Stimulated activated CD4-positive, alpha-beta T cell treated with anti-CD3 and anti-CD28 coated beads, Interleukin-12 subunit alpha, Interleukin-12 subunit beta, amount 100 ng/mL, for 24 hours (primary cell): ENCODE measurements around the gene STK26.
"Not testable (repeated sequence)": the region's sequence is repeated elsewhere in the genome, so short reads cannot be mapped to it uniquely, and the experiment has no call there.

ENCODE experiments used
- DNase-seq, 2 experiments: peaks; one replicate each; pipeline ENCODE4 v3.0.0-alpha.2; 2020; ENCODE audit warnings: low read depth in 2 of 2

Gene STK26

DNA sequence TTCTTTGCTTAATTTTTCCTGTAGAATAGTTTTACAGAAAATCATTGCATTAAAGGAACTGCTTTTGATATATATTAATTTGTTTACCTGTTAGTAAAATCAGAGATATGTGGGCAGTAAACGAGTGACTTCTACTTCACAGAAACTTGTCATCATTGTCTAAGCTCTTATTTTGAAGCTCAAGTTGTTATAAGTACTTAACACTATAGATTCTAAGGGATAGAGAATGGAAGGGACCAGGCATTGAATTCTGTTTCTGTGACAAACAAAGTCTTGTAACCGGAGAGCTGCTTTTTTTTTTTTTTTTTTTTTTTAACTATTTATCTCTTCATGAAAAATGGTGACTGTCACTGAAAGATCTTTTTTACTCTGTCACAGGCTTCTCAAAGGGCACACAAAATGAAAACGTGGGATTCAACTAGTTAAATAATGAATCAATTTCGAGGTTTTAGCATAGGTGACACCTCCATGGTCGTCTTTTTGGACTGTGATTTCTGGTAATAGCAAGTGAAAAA, 14.4 kb downstream of the STK26 start:
- DNase-seq, result no peak

DNA sequence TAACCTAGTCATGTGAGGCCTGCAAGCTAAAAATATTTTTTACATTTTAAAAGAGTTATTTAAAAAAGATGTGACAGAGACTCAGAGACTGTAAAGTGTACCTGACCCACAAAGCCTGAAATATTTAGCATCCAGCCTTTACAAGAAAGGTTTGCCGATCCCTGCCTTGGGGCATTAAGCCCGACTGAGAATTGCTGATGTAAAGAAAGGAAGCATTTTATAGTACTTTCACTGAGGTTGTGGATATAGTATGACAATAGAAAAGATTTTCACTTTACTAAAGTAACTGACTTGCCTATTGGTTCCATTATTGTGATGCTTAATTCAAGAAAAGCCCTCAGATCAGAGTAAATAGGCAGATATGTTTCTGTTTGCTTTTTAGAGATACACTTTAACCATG, 17.0 kb downstream of the STK26 start:
- DNase-seq, result no peak

GRCh38 chrX:132041015-132041414, 17.9 kb downstream of the STK26 start:
- no peak for DNase-seq

- DNase-seq, result no peak
Measured at GRCh38 chrX:132043977-132044376, 20.9 kb downstream of the STK26 start.

GRCh38 chrX:132044953-132045352, 21.9 kb downstream of the STK26 start:
- DNase-seq, result no peak

GRCh38 chrX:132045456-132045855, 22.4 kb downstream of the STK26 start:
- DNase-seq, result no peak

GRCh38 chrX:132046533-132046932, 23.4 kb downstream of the STK26 start:
- DNase-seq, result no peak

GRCh38 chrX:132051778-132052177, 28.7 kb downstream of the STK26 start:
- not testable (repeated sequence) for DNase-seq

- no peak for DNase-seq
Measured at GRCh38 chrX:132058050-132058449, 34.9 kb downstream of the STK26 start.

DNA sequence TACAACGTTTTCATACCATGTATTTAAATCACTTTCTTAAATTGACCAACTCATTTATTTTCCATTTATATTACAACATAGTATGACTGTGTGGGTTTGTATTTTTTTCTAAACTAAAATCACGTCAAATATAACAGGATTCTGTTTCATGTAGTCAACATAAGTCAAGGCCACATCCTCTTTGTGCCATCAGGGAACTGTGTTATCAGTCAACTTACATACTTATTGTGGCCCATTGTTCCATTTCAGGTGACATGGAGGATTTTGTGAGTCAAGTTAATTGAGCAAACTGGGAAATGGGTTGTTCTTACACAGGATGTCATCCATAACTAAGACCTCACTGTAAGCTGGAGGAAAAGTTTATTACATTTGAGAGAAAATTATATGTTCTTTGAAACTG, 35.9 kb downstream of the STK26 start:
- no peak for DNase-seq

DNA sequence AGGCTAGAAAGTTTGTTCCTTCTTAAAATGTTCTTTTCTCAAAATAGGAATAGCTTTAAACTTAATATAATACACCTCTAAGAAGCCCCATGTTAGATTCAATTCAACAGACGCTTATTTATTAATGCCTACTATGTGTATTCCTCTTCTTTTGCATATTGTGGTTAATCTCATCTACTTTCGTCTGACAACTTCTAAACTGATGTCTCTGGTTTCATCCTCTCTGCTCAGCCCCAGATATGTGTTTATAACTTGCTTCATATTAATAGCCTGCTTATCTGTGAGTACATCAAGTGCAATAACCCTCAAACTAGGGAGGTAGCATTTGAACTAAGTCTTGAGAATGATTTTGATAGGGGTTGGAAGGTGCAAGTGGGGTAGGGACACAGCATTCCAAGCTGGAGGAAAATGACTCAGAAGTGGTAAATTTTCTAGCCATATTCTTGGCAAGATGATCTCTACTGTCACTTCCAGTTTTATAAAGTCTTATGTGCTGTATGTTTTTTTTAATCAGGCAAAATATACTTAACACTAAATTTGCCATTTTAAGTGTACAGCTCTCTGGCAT, 37.0 kb downstream of the STK26 start:
- no peak for DNase-seq

DNA sequence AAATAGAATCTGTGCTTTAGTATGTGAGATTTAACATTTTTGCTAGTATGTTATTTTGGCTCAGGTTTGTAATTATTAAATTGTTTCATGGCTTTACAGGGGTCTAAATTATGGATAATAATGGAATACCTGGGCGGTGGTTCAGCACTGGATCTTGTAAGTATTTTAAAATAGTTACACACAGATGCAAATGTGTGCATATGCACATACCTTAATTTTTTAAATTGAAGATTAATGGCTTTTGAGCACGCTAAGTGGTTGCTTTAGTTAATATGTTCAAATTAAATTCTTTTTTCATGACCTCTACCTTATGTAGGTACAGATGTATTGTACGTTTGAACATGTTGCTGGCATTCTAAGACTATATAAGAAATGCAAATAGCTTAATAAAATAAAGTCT, 40.2 kb downstream of the STK26 start:
- no peak for DNase-seq

DNA sequence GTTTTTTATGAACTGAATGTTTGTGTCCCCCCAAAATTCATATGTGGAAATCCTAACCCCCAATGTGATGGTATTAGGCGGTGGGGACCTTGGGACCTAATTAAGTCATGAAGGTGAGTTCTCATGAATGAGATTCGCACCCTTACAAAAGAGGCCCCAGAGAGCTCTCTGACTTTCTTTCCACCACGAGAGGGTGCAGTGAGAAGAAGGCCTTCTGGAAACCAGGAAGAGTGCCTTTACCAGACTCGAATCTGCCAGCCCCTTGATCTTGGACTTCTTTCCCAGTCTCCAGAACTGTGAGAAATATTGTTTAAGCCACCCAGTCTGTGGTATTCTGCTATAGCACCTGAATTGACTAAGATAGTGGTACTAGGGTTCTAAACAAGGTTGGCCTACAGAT, 40.8 kb downstream of the STK26 start:
- no peak for DNase-seq

GRCh38 chrX:132068405-132068804, 45.3 kb downstream of the STK26 start:
- DNase-seq, result no peak

GRCh38 chrX:132071254-132071653, 48.2 kb downstream of the STK26 start:
- DNase-seq, result no peak

GRCh38 chrX:132077414-132077813, 54.3 kb downstream of the STK26 start:
- no peak for DNase-seq

- DNase-seq, result no peak
Measured at GRCh38 chrX:132077912-132078311, 54.8 kb downstream of the STK26 start.

GRCh38 chrX:132085786-132086185, 62.7 kb downstream of the STK26 start:
- no peak for DNase-seq

GRCh38 chrX:132086672-132087071, 63.6 kb downstream of the STK26 start:
- DNase-seq, result no peak

DNA sequence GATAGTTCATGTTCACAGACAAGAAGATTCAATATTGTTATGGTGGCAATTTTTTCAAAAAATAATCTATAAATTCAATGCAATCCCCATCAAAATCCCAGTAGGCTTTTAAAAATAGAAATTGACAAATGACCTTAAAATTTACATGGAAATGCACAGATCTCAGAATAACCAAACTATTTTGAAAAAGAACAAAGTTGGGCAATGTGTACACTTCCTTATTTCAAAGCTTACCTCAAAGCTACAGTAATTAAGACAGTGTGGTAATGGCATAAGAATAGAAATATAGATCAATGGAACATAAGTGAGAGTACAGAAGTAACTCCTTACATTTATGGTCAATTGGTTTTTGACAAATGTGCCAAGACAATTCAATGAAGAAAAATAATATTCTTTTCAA, 65.8 kb downstream of the STK26 start:
- DNase-seq, result no peak

DNA sequence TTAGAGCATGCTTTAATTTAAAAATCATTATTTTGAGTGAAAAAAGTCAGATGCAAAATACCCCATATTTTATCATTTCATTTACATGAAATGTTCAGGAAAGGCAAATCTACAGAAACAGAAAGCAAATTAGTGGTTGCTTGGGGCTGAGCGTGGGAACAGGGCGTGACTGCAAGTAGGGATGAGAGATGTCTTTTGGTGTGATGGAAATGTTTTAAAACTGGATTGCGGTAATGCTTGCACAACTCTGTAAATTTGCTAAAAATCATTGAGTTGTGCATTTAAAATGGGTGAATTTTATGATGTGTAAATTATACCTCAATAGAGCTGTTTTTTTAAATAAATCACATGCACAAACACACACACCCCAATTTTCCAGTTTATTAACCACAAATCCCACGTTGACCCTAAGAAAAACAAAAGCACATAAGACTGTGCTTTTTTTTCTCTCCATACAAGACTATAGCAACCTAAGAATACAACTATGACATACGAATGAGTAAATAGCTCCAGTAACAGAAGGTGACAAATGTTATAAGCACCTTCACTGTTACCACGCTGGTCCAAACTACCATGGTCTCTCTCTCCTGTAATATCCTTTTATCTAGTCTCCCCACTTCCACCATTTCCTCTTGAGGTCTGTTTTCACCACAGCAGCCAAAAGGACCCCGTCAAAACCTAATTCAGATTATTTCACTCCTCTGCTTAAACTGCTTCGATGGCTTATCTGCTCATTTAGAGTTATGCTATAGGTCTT, 67.5 kb downstream of the STK26 start:
- DNase-seq, result no peak

DNA sequence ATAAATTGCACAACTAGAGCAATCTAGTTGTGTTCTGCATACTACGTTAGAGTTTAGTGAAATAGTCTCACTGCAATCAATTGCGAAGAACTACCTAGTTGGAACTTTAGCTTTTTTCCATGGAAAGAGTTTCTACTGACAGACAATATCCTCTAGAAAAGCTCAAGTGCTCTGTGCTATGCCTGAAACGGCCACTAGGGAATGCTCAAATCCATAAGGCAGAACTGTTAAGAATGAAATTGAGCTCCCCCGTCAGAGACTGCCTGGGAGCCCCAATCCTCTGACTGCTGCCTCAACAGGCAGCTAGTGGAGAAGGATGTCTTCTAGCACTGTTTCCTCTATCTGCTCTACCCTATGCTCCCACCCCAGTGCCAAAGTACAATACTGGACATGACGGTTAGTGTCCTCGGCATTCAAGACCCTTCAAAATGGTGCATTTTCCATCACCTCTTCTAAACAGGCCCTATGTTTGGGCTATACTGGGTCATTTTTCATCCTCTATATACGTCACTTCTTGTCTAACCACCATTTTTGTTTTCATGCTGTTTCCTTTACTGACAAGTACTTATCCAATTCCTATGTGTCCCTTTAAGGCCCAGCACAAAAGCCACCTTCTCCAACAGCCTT, 69.5 kb downstream of the STK26 start:
- DNase-seq, result peak; percentile 2 to 32

DNA sequence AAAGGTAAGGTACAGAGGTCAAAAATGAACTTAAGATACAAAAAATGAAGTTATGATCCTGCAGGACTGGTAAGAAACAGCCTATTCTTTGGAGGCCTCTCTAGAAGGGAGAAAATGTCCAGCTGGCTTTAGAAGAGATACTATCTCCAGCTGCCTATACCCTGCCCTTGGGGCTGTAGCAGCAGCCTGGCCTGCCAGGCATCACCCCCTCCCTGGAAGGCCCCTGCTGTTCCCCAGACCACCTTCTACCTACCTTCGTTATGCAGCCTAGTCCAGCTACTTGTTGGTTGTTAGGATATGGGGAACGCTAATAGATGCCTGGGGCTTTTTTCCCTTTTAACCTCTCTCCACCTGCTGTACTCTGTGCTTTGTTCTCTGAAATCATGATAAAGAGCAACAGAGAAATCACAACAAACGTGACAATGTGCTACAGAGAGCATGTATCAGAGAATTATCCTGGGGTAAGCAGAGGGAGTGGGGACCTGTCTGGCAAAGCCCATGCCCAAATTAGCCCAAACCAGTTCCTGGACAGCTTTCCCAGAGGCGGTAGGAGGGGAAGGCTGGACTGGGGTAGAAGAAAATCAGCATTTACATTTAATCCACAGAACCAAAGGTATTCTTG, 70.2 kb downstream of the STK26 start:
- DNase-seq, result no peak
